ENCODE data around the gene DSCAML1. TPM values are rescaled to one million over a fixed set of nuclear protein-coding genes. Genes with fewer than 3 reads are reported as not detected.

DSCAML1 gene
- total and polyA plus RNA-seq, 4 donors, result 0.18 to 1.5 (median 1.1) TPM

DNA sequence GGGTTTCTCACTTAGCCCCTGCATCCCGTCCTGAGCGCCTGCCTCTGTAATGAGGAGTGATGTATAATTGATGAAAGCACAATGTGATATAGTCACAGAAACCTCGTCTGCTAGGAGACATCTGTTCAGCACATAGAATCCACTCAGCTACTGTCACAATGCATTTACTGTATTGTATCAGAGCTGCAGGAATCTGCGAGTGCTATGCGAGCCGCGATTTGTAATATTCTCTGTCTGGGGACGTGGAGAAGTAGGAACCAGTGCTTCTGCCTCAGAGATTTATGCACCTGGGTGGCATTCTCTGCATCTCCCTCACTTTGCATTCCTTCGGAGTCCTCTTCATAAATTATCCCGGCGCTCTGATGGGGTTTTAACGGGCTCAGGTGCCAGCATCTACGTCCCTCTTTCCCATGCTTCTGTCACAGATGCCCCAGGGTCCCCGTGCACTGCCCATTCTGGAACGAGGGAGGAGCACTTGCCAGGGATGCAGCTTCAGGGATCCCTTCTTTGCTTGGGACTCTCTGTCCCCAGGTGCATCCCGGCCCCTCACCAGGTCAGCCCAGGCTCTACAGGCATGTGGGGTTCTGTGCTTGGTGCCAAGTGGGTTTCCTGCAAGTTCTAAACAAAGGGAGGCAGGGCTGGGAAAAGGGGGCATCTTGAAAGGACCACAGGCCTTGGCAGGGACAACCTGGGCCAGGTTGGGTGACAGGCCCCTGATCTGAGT, 205.5 kb downstream of the DSCAML1 start:
- TF ChIP-seq CTCF (IDR thresholded peaks at IDR 0.05; ENCODE audit: control extremely low read depth, extremely low read depth), result no peak
- no peak overlapping the region for H3K4me3 ChIP-seq
- no peaks in the 10 kb centered on the region for H3K4me1 ChIP-seq (ENCODE audit: control insufficient read depth in 5 of 5, insufficient read depth in 5 of 5, low read length in 5 of 5)
- no peak for DNase-seq
- ATAC-seq (ENCODE audit: insufficient read depth, low FRiP score), result no peak
- H3K9ac ChIP-seq (ENCODE audit: insufficient read depth in 1 of 2, low read length in 2 of 2), result no peak overlapping the region
- H3K27me3 ChIP-seq (ENCODE audit: control insufficient read depth in 3 of 3, insufficient read depth in 3 of 3, low read length in 2 of 3), result peaks cover 0 to 30% (median 3%) of the 10 kb centered on the region in 3 donors
- H3K27ac ChIP-seq (ENCODE audit: low read depth in 1 of 2, low read length in 1 of 2), result no peak overlapping the region
- peaks cover 0 to 6% (median 0%) of the 10 kb centered on the region in 4 donors for H3K9me3 ChIP-seq (ENCODE audit: control insufficient read depth in 4 of 4, insufficient read depth in 3 of 4, low read length in 3 of 4)
- 82 to 84% methylated on average over 16 of the region's 16 CpGs for WGBS, 2 donors
- no peaks in the 10 kb centered on the region for H3K36me3 ChIP-seq (ENCODE audit: control insufficient read depth in 4 of 4, insufficient read depth in 4 of 4, low read length in 4 of 4)

GRCh38 chr11:117589063-117589462, 208.0 kb downstream of the DSCAML1 start:
- Histone ChIP-seq H3K9me3 (ENCODE audit: control insufficient read depth in 4 of 4, insufficient read depth in 3 of 4, low read length in 3 of 4) (peaks cover 0 to 4% (median 0%) of the 10 kb centered on the region in 4 donors), H3K36me3 (ENCODE audit: control insufficient read depth in 4 of 4, insufficient read depth in 4 of 4, low read length in 4 of 4) (no peaks in the 10 kb centered on the region), H3K27me3 (ENCODE audit: control insufficient read depth in 3 of 3, insufficient read depth in 3 of 3, low read length in 2 of 3) (peaks cover 0 to 32% (median 3%) of the 10 kb centered on the region in 3 donors), H3K4me3 (no peak overlapping the region), H3K27ac (ENCODE audit: low read depth in 1 of 2, low read length in 1 of 2) (no peak overlapping the region), H3K4me1 (ENCODE audit: control insufficient read depth in 5 of 5, insufficient read depth in 5 of 5, low read length in 5 of 5) (no peaks in the 10 kb centered on the region), H3K9ac (ENCODE audit: insufficient read depth in 1 of 2, low read length in 2 of 2) (no peak overlapping the region)
- DNase-seq (no peak), ATAC-seq (ENCODE audit: insufficient read depth, low FRiP score) (no peak)
- TF ChIP-seq CTCF (IDR thresholded peaks at IDR 0.05; ENCODE audit: control extremely low read depth, extremely low read depth), result no peak
- 61 to 76% methylated on average over 11 of the region's 11 CpGs for WGBS, 2 donors

DNA sequence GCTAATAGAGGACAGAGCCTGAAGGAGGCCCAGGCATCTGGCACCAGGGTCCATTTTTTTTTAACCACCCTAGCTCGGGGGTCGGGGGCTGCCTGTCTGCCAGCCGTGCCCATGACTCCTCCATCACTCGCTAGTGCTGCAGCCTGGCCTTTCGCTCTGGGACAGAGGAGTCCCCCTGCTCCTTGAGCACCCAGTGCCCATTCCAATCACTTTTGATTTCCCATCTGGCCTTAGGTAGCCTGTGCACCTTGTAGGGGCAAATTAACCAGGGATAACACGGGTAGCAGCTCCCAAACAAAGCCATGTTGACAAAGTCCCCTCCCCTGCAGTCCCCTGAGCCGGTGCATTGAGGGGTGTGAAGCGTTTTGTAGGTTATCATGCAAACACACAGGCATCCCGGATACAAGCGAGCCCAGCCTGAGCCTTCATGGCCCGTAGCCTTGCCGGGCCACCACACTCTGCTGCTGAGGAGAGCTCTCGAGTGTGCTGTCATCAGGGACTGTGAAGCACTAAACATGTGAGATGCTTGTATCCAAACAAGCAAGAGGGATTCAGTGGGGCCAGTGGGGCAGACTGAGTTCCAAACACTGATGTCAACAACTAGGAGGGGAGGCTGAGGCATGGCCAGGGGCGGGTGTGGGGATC, 208.7 kb downstream of the DSCAML1 start:
- H3K4me3 ChIP-seq, result no peak overlapping the region
- 68 to 70% methylated on average over 14 of the region's 14 CpGs for WGBS, 2 donors
- peaks cover 0 to 32% (median 3%) of the 10 kb centered on the region in 3 donors for H3K27me3 ChIP-seq (ENCODE audit: control insufficient read depth in 3 of 3, insufficient read depth in 3 of 3, low read length in 2 of 3)
- peaks cover 0 to 4% (median 0%) of the 10 kb centered on the region in 4 donors for H3K9me3 ChIP-seq (ENCODE audit: control insufficient read depth in 4 of 4, insufficient read depth in 3 of 4, low read length in 3 of 4)
- H3K4me1 ChIP-seq (ENCODE audit: control insufficient read depth in 5 of 5, insufficient read depth in 5 of 5, low read length in 5 of 5), result no peaks in the 10 kb centered on the region
- no peak for TF ChIP-seq CTCF (IDR thresholded peaks at IDR 0.05; ENCODE audit: control extremely low read depth, extremely low read depth)
- ATAC-seq (ENCODE audit: insufficient read depth, low FRiP score), result no peak
- no peak overlapping the region for H3K9ac ChIP-seq (ENCODE audit: insufficient read depth in 1 of 2, low read length in 2 of 2)
- H3K27ac ChIP-seq (ENCODE audit: low read depth in 1 of 2, low read length in 1 of 2), result no peak overlapping the region
- DNase-seq, result no peak
- H3K36me3 ChIP-seq (ENCODE audit: control insufficient read depth in 4 of 4, insufficient read depth in 4 of 4, low read length in 4 of 4), result no peaks in the 10 kb centered on the region
